Large intestine (tissue), 3 donors: ENCODE data around the gene CTSL. TPM values are rescaled to one million over a fixed set of nuclear protein-coding genes. Genes with fewer than 3 reads are reported as not detected.
"Not testable (repeated sequence)": the region's sequence is repeated elsewhere in the genome, so short reads cannot be mapped to it uniquely, and the experiment has no call there.

Experiments
- DNase-seq, 2 donors: peaks; one replicate each; pipeline versions ENCODE4 v3.0.0 to v3.0.0-alpha.2; 2013
- H3K27ac ChIP-seq: one replicate; pipeline ENCODE4 v1.5.1; 2013; ENCODE audit warnings: low read length
- H3K27me3 ChIP-seq: 2 replicates; pipeline ENCODE4 v1.6.1; 2013; ENCODE audit warnings: low read length; ENCODE audit not compliant: control insufficient read depth, insufficient read depth
- H3K36me3 ChIP-seq: 2 replicates; pipeline ENCODE4 v1.6.1; 2013; ENCODE audit warnings: low read length; ENCODE audit not compliant: control insufficient read depth, insufficient read depth
- H3K4me1 ChIP-seq: one replicate; pipeline ENCODE4 v1.6.1; 2013; ENCODE audit warnings: low read length; ENCODE audit not compliant: control insufficient read depth, insufficient read depth
- H3K4me3 ChIP-seq: one replicate; pipeline ENCODE4 v1.5.1; 2013; ENCODE audit warnings: low read length
- H3K9me3 ChIP-seq: one replicate; pipeline ENCODE4 v1.6.1; 2013; ENCODE audit warnings: mild to moderate bottlenecking, low read depth, low read length, moderate library complexity; ENCODE audit not compliant: control insufficient read depth
- WGBS: methylation state at CpG from one replicate; pipeline ENCODE4 v1.1.5; 2013; ENCODE audit warnings: low lambda C conversion rate; ENCODE audit not compliant: insufficient coverage; 5-methylcytosine and 5-hydroxymethylcytosine counted together
- polyA plus RNA-seq: library from polyadenylated mRNA; unstranded; fragments of 120-200 nt; gene quantifications from one replicate; pipeline ENCODE4 v1.2.1, GENCODE V29; 2013

The CTSL gene
- polyA plus RNA-seq, 1 donor = 82.0 TPM

DNA sequence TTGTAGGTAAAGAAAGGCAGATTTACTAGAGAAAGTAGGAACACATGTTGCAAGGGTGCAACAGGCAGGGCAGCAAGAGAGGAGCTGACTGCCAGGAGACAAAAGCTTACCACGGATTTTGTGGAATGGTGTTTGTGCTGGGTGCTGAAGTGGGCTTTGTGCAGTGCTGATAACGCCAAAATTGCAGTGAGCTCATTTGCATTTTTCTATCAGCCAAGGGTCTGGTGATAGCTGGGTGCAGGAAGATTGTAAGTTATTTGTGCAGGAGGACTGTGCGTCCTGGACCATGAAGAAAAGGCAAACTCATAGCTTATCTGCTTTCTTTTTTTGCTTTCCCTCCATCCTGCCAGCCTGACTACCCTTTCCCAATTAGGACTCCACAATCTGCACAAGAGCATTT, 13.6 kb downstream of the CTSL start:
- Histone ChIP-seq H3K27ac (no peak overlapping the region), H3K36me3 (no peaks in the 10 kb centered on the region), H3K4me3 (no peak overlapping the region), H3K9me3 (no peaks in the 10 kb centered on the region), H3K4me1 (no peaks in the 10 kb centered on the region), H3K27me3 (no peaks in the 10 kb centered on the region)
- no peak for DNase-seq
- WGBS = no CpG with 5 or more reads among the region's 3 CpGs

GRCh38 chr9:87740209-87740608, 14.3 kb downstream of the CTSL start:
- no peaks in the 10 kb centered on the region for H3K4me1 ChIP-seq
- no peak overlapping the region for H3K4me3 ChIP-seq
- H3K36me3 ChIP-seq = no peaks in the 10 kb centered on the region
- H3K9me3 ChIP-seq = no peaks in the 10 kb centered on the region
- WGBS = no CpG with 5 or more reads among the region's 3 CpGs
- H3K27ac ChIP-seq = no peak overlapping the region
- DNase-seq = no peak
- H3K27me3 ChIP-seq = no peaks in the 10 kb centered on the region

DNA sequence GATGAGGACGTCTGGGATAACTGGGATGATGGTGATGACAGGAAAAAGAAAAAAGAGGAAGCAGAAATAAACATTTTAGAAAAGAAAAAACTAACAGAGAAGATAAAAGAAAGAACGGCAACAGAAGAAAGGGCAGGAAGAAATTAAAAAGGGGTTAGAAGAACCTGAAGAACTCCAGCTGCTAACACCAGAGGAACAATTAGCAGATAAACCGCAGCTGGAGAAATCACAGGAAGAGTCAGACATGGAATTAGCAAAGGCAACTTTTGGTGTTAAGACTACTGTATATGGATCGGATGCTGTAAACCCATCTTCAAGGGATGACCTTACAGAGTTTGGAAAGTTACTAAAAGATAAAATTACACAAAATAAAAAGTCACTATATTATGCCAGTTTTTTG, 15.4 kb downstream of the CTSL start:
- H3K4me3 ChIP-seq = no peak overlapping the region
- DNase-seq = no peak
- no peaks in the 10 kb centered on the region for H3K36me3 ChIP-seq
- 42% methylated on average over 3 of the region's 4 CpGs for WGBS
- no peaks in the 10 kb centered on the region for H3K27me3 ChIP-seq
- H3K4me1 ChIP-seq = no peaks in the 10 kb centered on the region
- H3K9me3 ChIP-seq = no peaks in the 10 kb centered on the region
- no peak overlapping the region for H3K27ac ChIP-seq

DNA sequence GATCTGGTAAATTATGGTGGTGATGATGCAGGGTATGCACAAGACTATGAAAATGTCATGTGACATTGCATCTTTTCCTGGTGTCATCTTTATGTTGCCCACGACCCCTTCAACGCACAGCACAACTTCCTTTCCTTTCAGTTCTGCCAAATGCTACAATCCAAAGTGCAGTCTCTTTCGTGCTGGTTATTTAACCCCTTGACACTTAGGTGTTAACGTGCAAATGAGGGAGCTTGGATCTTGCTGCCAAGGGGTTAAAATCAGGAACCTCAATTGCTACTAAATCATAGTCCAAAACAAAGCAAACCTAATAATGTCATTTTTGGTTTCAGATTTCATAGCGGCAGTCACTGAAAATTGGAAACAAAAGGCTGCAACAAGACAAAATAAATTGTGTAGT, 16.0 kb downstream of the CTSL start:
- DNase-seq = no peak
- H3K27ac ChIP-seq = no peak overlapping the region
- H3K9me3 ChIP-seq = no peaks in the 10 kb centered on the region
- no peaks in the 10 kb centered on the region for H3K4me1 ChIP-seq
- 60% methylated on average over 1 of the region's 5 CpGs for WGBS
- no peaks in the 10 kb centered on the region for H3K36me3 ChIP-seq
- no peaks in the 10 kb centered on the region for H3K27me3 ChIP-seq
- H3K4me3 ChIP-seq = no peak overlapping the region

DNA sequence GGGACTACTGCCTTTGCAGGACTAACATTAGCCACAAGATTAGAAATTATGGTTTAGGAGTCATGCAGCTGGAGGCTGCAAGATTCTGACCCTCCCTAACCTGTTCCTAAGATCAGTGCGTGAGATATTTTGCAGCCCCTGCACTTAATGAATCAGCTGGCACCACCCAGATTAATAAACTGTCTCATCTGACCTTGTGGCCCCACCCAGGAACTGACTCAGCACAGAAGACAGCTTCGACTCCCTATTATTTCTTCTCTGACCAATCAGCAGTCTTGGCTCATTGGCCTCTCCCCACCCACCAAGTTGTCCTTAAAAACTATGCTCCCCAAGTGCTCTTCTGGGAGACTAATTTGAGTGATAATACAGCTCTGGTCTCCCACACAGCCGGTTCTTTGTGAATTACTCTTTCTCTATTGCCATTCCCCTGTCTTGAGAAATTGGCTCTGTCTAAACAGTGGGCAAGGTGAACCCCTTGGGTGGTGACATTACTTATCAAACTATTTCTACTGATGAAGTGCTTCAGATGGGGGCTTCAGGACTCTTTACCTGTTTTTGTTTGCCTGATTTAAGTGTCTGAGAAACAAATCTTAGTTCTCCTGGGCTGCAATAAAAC, 17.0 kb downstream of the CTSL start:
- H3K9me3 ChIP-seq = no peaks in the 10 kb centered on the region
- H3K27me3 ChIP-seq = peaks cover 2% of the 10 kb centered on the region
- H3K4me3 ChIP-seq = no peak overlapping the region
- no peak overlapping the region for H3K27ac ChIP-seq
- H3K4me1 ChIP-seq = no peaks in the 10 kb centered on the region
- DNase-seq = no peak
- no peaks in the 10 kb centered on the region for H3K36me3 ChIP-seq
- no CpG with 5 or more reads among the region's 3 CpGs for WGBS

DNA sequence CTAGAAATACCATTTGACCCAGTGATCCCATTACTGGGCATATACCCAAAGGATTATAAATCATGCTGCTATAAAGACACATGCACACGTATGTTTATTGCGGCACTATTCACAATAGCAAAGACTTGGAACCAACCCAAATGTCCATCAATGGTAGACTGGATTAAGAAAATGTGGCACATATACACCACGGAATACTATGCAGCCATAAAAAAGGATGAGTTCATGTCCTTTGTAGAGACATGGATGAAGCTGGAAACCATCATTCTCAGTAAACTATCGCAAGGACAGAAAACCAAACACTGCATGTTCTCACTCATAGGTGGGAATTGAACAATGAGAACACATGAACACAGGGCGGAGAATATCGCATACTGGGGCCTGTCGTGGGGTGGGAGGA, 18.3 kb downstream of the CTSL start:
- not testable (repeated sequence) for H3K4me3 ChIP-seq, H3K27ac ChIP-seq, H3K36me3 ChIP-seq, H3K9me3 ChIP-seq, H3K27me3 ChIP-seq, DNase-seq, H3K4me1 ChIP-seq
- WGBS = no CpG with 5 or more reads among the region's 7 CpGs

- H3K27me3 ChIP-seq = peaks cover 2% of the 10 kb centered on the region
- WGBS = 83% methylated on average over 3 of the region's 4 CpGs
- no peaks in the 10 kb centered on the region for H3K4me1 ChIP-seq
- H3K9me3 ChIP-seq = no peaks in the 10 kb centered on the region
- no peak overlapping the region for H3K4me3 ChIP-seq
- H3K27ac ChIP-seq = no peak overlapping the region
- no peak for DNase-seq
- H3K36me3 ChIP-seq = no peaks in the 10 kb centered on the region
Measured at GRCh38 chr9:87746186-87746585, 20.3 kb downstream of the CTSL start.

DNA sequence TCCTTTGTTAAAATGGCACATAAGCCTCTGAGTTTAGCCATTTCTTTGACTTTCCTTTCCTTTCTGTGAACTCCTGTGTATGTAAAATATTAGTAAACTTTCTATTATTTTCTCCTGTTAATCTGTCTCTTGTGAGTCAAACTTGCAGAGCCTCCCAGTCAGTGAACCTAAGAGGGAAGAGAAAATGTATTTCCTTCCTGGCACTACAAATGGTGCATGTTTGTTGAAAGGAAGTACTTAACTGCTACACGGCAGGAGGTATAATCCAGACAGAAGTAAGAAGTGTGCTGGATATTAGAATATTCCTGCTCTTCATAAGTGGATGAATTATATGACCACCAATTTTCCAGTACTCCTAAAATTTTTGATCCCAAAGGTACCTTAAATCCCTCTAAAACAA, 23.0 kb downstream of the CTSL start:
- WGBS = no CpG with 5 or more reads among the region's 1 CpG
- no peak for DNase-seq
- Histone ChIP-seq H3K4me3 (no peak overlapping the region), H3K27ac (no peak overlapping the region), H3K9me3 (no peaks in the 10 kb centered on the region), H3K36me3 (no peaks in the 10 kb centered on the region), H3K4me1 (no peaks in the 10 kb centered on the region), H3K27me3 (peaks cover 2% of the 10 kb centered on the region)

- Histone ChIP-seq H3K36me3 (no peaks in the 10 kb centered on the region), H3K27ac (no peak overlapping the region), H3K4me1 (no peaks in the 10 kb centered on the region), H3K9me3 (no peaks in the 10 kb centered on the region), H3K27me3 (peaks cover 4% of the 10 kb centered on the region), H3K4me3 (no peak overlapping the region)
- DNase-seq = no peak
- WGBS = 92% methylated on average over 2 of the region's 5 CpGs
Measured at GRCh38 chr9:87749335-87750035, 23.6 kb downstream of the CTSL start.

DNA sequence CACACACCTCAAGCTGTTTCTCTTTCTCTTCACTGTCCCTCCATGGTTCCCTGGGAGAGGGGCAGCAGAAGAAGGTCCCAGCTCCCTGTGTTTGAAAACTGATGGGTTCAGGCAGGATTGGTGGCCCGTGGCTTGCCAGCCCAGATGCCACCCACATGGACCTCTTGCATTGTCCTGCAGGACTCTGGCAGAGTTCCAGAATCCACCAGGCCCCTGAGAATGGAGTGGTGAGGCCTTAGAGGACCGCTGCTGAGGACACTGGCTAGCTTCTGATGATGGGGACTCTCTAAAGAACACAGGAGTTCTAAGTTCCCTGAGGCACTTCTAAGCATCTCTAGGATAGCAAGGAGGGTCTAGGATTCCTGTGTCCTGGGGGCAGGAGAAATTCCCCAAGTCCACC, 24.8 kb downstream of the CTSL start:
- no peak overlapping the region for H3K27ac ChIP-seq
- H3K4me1 ChIP-seq = no peaks in the 10 kb centered on the region
- WGBS = no CpG with 5 or more reads among the region's 2 CpGs
- no peak overlapping the region for H3K4me3 ChIP-seq
- no peaks in the 10 kb centered on the region for H3K36me3 ChIP-seq
- DNase-seq = no peak
- H3K27me3 ChIP-seq = peaks cover 4% of the 10 kb centered on the region
- no peaks in the 10 kb centered on the region for H3K9me3 ChIP-seq

GRCh38 chr9:87751423-87751822, 25.5 kb downstream of the CTSL start:
- no peaks in the 10 kb centered on the region for H3K4me1 ChIP-seq
- H3K9me3 ChIP-seq = no peaks in the 10 kb centered on the region
- no peak overlapping the region for H3K4me3 ChIP-seq
- no peak overlapping the region for H3K27ac ChIP-seq
- WGBS = no CpG with 5 or more reads among the region's 3 CpGs
- H3K36me3 ChIP-seq = no peaks in the 10 kb centered on the region
- peaks cover 4% of the 10 kb centered on the region for H3K27me3 ChIP-seq
- DNase-seq = no peak
